Tibial nerve (tissue), 4 donors: Measurements from ENCODE around the gene BAMBI. TPM values are rescaled to one million over a fixed set of nuclear protein-coding genes. Genes with fewer than 3 reads are reported as not detected.

Experiments
- DNase-seq, 2 donors: peaks; one replicate each; pipeline ENCODE4 v3.0.0-alpha.2; 2019; ENCODE audit warnings: low spot score in 2 of 2
- H3K27ac ChIP-seq, 4 donors: fragments of 200-600 bp; sonication (generic) in 3 of 4; one replicate each; pipeline ENCODE4 v1.5.1; 2017 to 2019; ENCODE audit warnings: mild to moderate bottlenecking in 1 of 4
- H3K27me3 ChIP-seq, 2 donors: fragments of 200-600 bp; sonication (generic) in 1 of 2; one replicate each; pipeline versions ENCODE4 v1.5.1 to v1.6.0; 2017 to 2019
- H3K36me3 ChIP-seq, 3 donors: fragments of 200-600 bp; sonication (generic); one replicate each; pipeline ENCODE4 v1.5.1; 2018 to 2019
- H3K4me1 ChIP-seq, 4 donors: fragments of 200-600 bp; sonication (generic) in 3 of 4; one replicate each; pipeline ENCODE4 v1.5.1; 2017 to 2019
- H3K4me3 ChIP-seq, 4 donors: fragments of 200-600 bp; sonication (generic) in 3 of 4; one replicate each; pipeline ENCODE4 v1.5.1; 2017 to 2019; ENCODE audit warnings: mild to moderate bottlenecking in 1 of 4, moderate library complexity in 1 of 4
- H3K9me3 ChIP-seq, 4 donors: fragments of 200-600 bp; sonication (generic) in 3 of 4; one replicate each; pipeline ENCODE4 v1.5.1; 2017 to 2019
- CTCF ChIP-seq, 5 experiments: fragments of 200-600 bp in 3 of 5; fragments of 450-650 bp in 2 of 5; sonication (generic) in 3 of 5; IDR thresholded peaks; one replicate each; pipeline ENCODE4 v1.5.1; 2016 to 2019; ENCODE audit warnings: antibody characterized with exemption in 5 of 5, mild to moderate bottlenecking in 3 of 5, moderate library complexity in 2 of 5
- EP300 ChIP-seq, 2 donors: sonication (generic); formaldehyde crosslinking; IDR thresholded peaks; one replicate each; pipeline ENCODE4 v1.6.1; 2017; ENCODE audit warnings: antibody characterized with exemption in 2 of 2, mild to moderate bottlenecking in 1 of 2
- POLR2A ChIP-seq, 2 donors: fragments of 450-650 bp; IDR thresholded peaks; one replicate each; pipeline ENCODE4 v1.6.1; 2017; ENCODE audit warnings: antibody characterized with exemption in 2 of 2, mild to moderate bottlenecking in 2 of 2, moderate library complexity in 2 of 2
- WGBS, 2 donors: methylation state at CpG; one replicate each; pipeline ENCODE4 v1.1.5; 2018; 5-methylcytosine and 5-hydroxymethylcytosine counted together
- total RNA-seq, 4 donors: library from RNA; depleted of rRNA; stranded (reverse); fragments of >200 nt; gene quantifications; one replicate each; pipeline ENCODE4 v1.1.0, GENCODE V29; 2016

Gene BAMBI
- total RNA-seq, 4 donors from 2014 or later, result 8.8 to 16.7 (median 12.8) TPM

GRCh38 chr10:28705472-28705871 is 28.2 kb downstream of the BAMBI start:
- Histone ChIP-seq H3K27ac (no peak overlapping the region), H3K4me1 (peaks cover 0 to 9% (median 2%) of the 10 kb centered on the region in 4 donors), H3K27me3 (no peaks in the 10 kb centered on the region), H3K4me3 (no peak overlapping the region), H3K9me3 (no peaks in the 10 kb centered on the region), H3K36me3 (no peaks in the 10 kb centered on the region)
- 82 to 86% methylated on average over 7 to 8 of the region's 8 CpGs for WGBS, 2 donors
- TF ChIP-seq POLR2A (IDR thresholded peaks at IDR 0.05) (no peak), CTCF (IDR thresholded peaks at IDR 0.05) (no peak), EP300 (IDR thresholded peaks at IDR 0.05) (no peak)
- no peak for DNase-seq

- WGBS, 2 donors, result 73 to 74% methylated on average over 9 of the region's 9 CpGs
- no peak overlapping the region for H3K4me3 ChIP-seq
These were observed 31.8 kb downstream of the BAMBI start for GRCh38 chr10:28709001-28709710.

GRCh38 chr10:28710202-28710886 is 33.0 kb downstream of the BAMBI start:
- no peak for DNase-seq
- Histone ChIP-seq H3K36me3 (no peaks in the 10 kb centered on the region), H3K4me1 (peaks cover 0 to 6% (median 0%) of the 10 kb centered on the region in 4 donors), H3K4me3 (no peak overlapping the region), H3K27me3 (no peaks in the 10 kb centered on the region), H3K27ac (peak overlapping the region in 2 of 4 donors; percentile 4 to 48), H3K9me3 (no peaks in the 10 kb centered on the region)
- 53% methylated on average over 6 of the region's 6 CpGs for WGBS, 2 donors
- TF ChIP-seq CTCF (IDR thresholded peaks at IDR 0.05) (no peak), EP300 (IDR thresholded peaks at IDR 0.05) (no peak), POLR2A (IDR thresholded peaks at IDR 0.05) (no peak)

More at GRCh38 chr10:28709001-28709710, 31.8 kb downstream of the BAMBI start:
- Histone ChIP-seq H3K9me3 (no peaks in the 10 kb centered on the region), H3K27me3 (no peaks in the 10 kb centered on the region), H3K36me3 (no peaks in the 10 kb centered on the region), H3K27ac (no peak overlapping the region), H3K4me1 (peaks cover 0 to 8% (median 3%) of the 10 kb centered on the region in 4 donors)
- no peak for TF ChIP-seq EP300 (IDR thresholded peaks at IDR 0.05)
- no peak for TF ChIP-seq POLR2A (IDR thresholded peaks at IDR 0.05)
- no peak for TF ChIP-seq CTCF (IDR thresholded peaks at IDR 0.05)
- DNase-seq, result no peak

- no peaks in the 10 kb centered on the region for H3K9me3 ChIP-seq
- H3K36me3 ChIP-seq, result no peaks in the 10 kb centered on the region
- no peak for TF ChIP-seq POLR2A (IDR thresholded peaks at IDR 0.05)
- no peak for TF ChIP-seq CTCF (IDR thresholded peaks at IDR 0.05)
- no peak for TF ChIP-seq EP300 (IDR thresholded peaks at IDR 0.05)
- H3K4me1 ChIP-seq, result peaks cover 0 to 6% (median 0%) of the 10 kb centered on the region in 4 donors
- peak overlapping the region in 2 of 4 donors; percentile 4 to 48 for H3K27ac ChIP-seq
- no peak for DNase-seq
- WGBS, 2 donors, result 83 to 86% methylated on average over 1 of the region's 1 CpG
- H3K27me3 ChIP-seq, result no peaks in the 10 kb centered on the region
- H3K4me3 ChIP-seq, result no peak overlapping the region
These were observed 33.7 kb downstream of the BAMBI start for GRCh38 chr10:28711041-28711440.

- no peak overlapping the region for H3K27ac ChIP-seq
- DNase-seq, result no peak
- WGBS, 2 donors, result 98 to 99% methylated on average over 3 of the region's 3 CpGs
- H3K36me3 ChIP-seq, result no peaks in the 10 kb centered on the region
- no peaks in the 10 kb centered on the region for H3K27me3 ChIP-seq
- no peaks in the 10 kb centered on the region for H3K9me3 ChIP-seq
- no peak overlapping the region for H3K4me3 ChIP-seq
- H3K4me1 ChIP-seq, result peaks cover 0 to 6% (median 0%) of the 10 kb centered on the region in 4 donors
- TF ChIP-seq EP300 (IDR thresholded peaks at IDR 0.05), result no peak
- TF ChIP-seq CTCF (IDR thresholded peaks at IDR 0.05), result no peak
- TF ChIP-seq POLR2A (IDR thresholded peaks at IDR 0.05), result no peak
These were observed 34.5 kb downstream of the BAMBI start for GRCh38 chr10:28711776-28712175.
